GM19240 (cell line): ENCODE data around the gene TAOK2.
A peak's percentile ranks its signal among the peaks of the same experiment; 100 is the strongest.

ENCODE experiments used
- DNase-seq: peaks from one replicate; pipeline ENCODE4 v3.0.0; 2011; ENCODE audit warnings: low spot score; ENCODE audit not compliant: insufficient read length

Gene TAOK2

DNA sequence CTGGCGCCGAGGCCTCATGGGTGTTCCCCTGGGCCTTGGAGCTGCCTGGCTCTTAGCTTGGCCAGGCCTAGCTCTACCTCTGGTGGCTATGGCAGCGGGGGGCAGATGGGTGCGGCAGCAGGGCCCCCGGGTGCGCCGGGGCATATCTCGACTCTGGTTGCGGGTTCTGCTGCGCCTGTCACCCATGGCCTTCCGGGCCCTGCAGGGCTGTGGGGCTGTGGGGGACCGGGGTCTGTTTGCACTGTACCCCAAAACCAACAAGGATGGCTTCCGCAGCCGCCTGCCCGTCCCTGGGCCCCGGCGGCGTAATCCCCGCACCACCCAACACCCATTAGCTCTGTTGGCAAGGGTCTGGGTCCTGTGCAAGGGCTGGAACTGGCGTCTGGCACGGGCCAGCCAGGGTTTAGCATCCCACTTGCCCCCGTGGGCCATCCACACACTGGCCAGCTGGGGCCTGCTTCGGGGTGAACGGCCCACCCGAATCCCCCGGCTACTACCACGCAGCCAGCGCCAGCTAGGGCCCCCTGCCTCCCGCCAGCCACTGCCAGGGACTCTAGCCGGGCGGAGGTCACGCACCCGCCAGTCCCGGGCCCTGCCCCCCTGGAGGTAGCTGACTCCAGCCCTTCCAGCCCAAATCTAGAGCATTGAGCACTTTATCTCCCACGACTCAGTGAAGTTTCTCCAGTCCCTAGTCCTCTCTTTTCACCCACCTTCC lies 13.9 kb downstream of the TAOK2 start:
- no peak for DNase-seq

DNA sequence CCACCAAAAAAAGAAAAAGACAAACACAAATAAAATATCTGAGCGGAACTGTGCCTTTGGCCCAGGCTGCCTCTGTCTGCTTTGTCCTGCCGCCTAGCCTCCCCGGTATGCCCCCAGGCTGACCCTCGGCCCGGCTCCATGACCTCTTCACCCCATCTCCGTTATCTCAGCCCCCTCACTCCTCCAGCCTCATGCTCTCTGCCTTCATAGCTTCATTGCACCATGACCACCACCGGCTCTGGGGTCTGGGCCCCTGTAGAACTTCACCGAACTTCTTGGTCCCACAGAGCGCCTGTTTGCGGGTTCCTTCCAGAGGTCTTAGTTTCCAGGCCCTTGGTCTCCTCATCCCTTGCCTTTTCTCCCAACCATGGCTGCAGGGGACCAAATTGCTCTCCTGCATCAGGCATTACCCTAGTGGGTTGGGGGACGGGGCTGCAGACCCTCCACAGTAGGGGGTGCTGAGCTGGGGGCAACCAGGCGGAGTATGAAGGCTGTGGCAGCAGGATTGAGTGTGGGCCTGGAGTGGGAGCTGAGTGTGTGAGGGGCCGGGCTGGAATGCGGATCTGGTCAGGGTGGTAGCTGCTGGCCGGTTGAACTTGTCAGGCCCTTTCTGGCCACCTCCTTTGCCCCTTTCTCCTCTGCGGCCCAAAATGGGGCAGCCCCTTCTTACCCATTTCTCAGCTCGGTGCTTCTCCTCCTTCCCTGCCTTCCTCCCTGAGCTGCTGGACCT lies 14.8 kb downstream of the TAOK2 start:
- no peak for DNase-seq

DNA sequence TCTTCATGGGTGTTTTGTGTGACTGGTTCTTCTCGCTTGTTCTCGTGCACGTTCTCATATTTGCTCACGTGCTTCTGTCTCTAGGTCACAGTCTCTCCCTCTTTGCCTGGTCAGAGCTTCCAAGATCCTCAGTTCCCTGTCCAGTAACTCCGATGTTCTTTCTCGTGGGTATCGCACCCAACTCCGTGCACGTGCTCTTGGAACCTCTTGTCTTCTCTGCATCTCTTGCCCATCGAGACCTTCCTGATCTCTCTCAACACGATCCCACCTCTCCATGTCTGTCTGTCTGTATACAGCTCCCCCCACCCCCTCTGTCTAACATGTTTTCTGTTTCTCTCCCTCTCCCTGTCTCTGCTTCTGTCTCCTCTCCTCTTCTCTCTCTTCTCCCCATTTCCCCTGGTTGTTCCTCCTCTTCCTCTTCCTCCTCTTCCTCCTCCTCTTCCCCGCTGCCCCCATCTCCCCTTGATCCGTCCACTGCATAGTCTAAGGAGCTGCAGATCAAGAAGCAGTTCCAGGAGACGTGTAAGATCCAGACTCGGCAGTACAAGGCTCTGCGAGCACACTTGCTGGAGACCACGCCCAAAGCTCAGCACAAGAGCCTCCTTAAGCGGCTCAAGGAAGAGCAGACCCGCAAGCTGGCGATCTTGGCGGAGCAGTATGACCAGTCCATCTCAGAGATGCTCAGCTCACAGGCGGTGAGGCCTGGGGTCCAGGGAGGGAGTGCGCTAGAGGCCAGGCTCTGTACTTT lies 15.6 kb downstream of the TAOK2 start:
- no peak for DNase-seq

DNA sequence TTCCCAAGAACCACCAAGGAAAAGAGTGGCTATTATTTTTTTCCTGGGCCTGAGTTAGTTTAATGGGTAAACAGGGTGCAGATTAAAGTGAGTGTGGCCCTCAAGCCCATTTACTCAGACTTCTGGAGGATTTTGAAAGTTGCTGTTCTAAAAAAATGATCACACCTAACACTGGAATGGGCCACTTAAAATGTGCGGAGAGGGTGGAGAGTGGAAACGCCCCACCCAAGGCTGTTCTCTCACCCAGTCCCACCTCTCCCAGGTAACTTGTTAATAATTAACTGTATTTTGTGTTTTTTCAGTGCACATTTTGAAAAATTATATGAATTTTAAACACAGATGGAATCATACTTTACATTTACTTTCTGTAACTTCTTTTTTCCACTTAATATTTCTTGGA lies 16.4 kb downstream of the TAOK2 start:
- DNase-seq: no peak

DNA sequence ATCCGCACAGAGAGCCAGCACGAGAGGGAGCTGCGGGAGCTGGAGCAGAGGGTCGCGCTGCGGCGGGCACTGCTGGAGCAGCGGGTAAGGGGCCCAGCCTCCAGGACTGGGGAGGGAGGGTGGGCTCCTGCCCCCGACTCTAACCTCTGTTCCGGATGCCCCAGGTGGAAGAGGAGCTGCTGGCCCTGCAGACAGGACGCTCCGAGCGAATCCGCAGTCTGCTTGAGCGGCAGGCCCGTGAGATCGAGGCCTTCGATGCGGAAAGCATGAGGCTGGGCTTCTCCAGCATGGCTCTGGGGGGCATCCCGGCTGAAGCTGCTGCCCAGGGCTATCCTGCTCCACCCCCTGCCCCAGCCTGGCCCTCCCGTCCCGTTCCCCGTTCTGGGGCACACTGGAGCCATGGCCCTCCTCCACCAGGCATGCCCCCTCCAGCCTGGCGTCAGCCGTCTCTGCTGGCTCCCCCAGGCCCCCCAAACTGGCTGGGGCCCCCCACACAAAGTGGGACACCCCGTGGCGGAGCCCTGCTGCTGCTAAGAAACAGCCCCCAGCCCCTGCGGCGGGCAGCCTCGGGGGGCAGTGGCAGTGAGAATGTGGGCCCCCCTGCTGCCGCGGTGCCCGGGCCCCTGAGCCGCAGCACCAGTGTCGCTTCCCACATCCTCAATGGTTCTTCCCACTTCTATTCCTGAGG lies 17.4 kb downstream of the TAOK2 start:
- no peak for DNase-seq

DNA sequence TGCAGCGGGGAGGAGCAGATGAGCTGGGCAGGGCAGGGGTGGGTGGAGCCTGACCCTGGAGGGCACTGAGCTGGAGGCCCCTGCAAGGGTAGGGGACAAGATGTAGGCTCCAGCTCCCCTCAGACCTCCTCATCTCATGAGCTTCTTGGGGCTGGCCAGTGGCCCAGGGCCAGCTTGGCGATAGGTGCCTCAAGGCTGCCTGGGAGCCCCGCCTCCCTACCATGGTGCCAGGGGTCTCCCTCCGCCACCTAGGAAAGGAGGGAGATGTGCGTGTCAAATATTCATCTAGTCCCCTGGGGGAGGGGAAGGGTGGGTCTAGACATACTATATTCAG lies 17.9 kb downstream of the TAOK2 start:
- no peak for DNase-seq

DNA sequence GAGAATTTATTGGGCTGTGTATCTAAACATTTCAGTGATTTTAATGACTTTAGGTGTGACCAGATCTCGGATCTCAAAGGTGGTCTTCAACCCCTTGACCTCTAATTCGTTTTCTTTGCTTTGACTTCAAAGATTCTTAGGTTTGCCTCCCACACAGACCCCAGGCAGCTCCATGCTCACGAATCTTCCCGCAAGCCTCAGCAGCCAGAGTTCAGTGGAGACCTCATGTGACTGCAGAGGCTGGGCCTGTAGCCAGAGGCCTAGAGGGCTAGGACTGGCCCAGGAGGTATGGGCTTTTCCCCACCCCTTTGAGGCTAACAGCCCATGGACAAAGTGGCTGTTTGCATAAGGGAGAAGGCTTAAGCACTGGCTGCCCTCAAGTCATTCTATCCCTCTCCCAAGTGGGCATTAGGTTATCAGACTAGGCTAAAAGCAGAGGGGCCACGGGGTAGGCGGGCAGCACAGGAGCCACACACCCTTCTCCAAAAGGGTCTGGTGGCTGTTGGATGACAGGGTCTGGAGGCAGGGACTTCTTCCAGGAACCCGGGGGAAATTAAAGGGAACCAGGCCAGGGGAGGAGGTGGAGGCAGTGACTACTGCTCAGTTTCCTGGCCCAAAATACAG lies 18.8 kb downstream of the TAOK2 start:
- DNase-seq: no peak

DNA sequence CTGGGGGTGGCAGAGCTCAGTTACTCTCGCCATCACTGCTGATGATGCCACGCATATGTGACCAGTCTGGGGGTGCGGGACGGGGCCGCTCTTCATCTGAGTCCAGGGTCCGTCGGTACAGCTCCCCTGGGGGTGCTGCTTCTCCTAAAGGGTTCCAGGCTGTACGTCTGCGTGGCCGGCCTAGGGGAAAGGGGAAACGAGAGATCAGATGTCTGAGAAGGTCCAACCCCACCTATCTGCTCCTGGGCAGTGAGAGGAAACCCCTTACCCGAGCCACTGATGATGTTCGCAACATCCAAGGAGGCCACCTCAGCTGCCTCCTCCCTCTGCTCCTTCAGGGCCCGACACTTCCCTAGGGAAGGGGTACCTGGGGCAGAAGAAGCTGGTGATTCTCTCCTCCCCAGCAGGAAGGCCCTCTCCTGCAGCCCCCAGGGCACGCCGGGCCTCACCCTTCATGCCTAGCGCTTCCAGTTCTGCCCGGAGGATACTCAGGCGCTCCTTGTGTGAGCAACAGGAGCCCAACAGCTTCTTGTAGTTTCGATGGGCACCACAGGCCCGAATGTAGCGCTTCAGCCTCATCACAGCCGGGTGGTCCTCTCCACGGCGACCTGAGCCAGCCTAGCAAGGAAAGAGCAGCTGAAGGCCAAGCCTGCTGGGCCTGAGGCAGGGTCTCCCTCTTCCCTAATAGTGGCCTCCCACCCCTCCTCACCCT lies 19.7 kb downstream of the TAOK2 start:
- no peak for DNase-seq

DNA sequence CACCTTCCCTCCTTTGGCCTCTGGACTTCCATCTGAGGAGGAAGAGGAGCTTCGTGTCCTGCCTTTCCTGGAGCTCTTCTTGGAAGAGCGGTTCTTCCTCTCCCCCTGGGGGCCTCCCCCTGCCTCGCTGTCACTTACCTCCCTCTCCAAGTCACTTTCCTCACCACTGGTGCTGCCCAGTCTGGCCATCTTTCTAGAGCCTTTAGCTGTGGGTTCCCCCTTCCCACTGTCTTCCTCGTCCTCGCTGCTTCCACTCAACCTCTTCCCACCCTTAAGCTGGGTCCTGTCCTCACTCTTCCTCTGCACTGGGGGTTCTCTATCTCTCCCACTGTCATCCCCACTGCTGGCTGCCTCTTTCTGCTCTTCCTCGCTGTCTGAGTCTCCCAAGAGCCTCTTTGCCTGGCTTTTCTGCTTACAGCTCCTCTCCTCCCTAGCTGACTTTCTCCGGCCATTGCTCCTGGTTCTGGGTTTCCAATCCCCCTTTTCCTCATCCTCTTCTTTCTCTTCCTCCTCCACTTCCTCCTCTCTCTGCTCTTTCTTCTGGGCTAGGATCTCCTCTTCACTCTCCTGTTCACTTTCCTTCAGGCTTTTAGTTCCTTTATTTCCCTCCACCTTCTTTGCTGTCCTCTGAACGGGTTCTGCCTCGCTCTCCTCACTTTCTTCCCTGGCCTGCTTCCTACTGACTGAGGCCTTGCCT lies 20.4 kb downstream of the TAOK2 start:
- no peak for DNase-seq

DNA sequence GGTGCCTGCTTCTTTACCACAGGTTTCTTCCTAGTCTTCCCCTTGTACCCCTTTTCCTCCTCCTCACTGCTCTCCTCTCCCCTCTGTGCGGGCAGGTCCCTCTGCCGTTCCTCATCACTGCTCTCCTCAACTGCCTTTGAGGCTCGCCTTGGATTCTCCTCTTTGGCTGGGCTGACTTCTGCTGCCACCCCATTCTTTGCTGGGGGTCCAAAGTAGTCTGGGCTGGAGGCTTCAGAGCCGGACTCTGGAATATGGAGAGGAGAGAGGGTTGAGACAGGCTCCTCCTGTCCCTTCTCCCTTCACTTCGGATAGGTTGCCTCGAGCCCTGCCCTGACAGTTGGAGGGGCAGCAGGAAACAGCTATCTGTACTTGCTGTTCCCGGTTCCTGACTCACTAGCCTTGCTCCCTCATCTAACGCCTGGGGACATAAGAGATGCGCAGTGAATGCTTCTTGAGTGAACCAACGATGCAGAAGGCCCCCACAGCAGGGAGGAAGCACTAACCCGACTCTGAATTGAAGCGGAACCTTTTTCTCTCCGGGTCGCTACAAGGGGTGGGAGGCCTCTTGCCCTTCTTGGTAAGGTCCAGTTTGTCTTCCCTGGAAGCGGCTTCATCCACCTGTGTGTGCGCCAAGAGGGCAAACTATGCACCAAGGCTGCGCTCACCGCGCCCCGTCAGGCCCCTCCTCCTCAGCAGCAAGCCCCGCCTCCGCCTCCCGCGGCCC lies 21.1 kb downstream of the TAOK2 start:
- peak; percentile 88 for DNase-seq

DNA sequence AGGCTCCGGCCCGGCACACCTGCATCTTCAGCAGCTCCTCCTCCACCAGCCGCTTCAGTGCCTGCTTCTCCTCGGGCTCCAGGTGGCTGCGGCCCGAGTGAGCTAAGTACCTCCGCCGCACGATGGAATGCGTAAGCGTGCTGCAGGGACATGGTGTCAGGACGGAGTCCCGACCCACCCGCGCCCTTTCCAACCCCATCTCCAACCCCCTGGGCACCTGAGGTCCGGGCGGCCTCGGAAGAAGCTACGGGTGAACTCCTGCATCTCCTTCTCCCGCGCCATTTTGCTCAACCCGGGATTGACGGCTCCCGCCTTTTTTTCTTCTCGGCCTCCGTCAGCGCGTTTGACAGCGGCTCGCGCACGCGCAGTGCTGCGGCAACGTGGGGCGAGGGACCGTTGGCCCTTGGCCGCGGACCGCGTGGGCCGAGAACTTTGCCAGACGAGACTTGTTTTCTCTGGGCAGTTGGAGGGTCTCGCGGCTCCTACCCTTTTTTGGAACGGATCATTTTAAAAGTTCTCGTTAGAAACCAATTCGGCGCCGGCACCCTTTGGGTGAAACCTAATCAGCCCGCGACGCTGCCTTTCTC lies 21.7 kb downstream of the TAOK2 start, which contains the start of gene HIRIP3:
TSS of gene HIRIP3 (minus strand) at position 294 of the 587 bp plus-strand sequence. CDS start at position 282, 12 bp downstream.
- DNase-seq: peak; percentile 95

DNA sequence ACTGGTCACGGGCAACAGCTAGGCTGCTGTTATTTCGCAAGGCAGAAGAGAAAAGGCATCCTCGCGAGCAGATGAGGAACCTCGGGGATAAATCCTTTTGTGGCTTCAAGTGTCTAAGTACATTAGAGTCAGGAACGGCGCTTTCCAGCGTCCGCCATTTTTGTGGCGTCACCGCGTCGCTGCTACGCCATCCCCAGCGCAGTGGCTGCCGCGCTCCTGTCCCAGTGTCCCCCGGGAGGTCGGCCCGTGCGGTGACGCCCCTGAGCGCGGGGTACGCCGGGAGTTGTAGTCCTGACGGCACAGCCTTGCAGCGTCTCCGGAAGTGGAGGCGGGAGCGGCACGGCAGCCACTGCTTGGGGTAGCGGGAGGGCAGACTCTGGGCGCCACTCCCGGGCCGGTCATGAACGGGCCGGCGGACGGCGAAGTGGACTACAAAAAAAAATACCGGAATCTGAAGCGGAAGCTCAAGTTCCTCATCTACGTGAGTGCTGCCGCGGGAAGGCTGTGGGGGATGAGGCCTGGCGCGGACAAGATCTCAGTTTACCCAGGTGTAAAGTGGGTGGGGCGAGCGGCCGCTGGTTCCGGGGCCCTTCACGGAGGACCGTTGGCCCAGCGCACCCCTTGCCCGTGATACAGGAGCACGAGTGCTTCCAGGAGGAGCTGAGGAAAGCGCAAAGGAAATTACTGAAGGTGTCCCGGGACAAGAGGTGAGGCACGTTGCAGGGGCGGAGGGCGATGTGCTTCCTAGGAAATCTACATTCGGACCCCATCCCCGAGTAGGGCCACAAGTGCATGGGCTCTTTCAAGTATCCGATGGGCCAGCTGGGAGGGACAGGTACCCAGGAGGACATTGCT lies 22.5 kb downstream of the TAOK2 start, which contains the start of gene INO80E:
TSS of gene INO80E (plus strand) at position 331 of the 855 bp plus-strand sequence. CDS start at position 401, 70 bp downstream.
- DNase-seq: peak; percentile 100

DNA sequence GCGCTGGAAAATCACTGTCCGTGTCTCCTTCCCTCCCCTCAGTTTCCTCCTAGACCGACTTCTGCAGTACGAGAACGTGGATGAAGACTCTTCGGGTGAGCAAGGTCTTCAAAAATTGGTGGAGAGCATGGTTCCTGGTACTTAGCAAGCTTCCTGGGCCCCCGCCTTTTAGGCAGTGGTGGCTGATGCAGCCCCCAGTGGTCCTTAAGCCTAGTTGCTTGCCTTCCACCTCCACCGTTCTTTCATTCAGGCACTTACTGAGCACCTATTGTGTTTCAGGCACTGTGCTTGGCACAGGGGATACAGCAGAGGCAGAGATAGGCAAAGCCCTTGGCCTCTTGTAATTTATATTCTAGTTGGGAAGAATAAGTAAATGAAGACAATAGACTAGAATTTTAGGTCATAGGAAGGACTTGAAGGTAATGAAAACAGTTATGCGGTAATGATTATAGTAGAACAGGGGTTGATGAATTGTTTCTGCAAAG lies 23.1 kb downstream of the TAOK2 start:
- no peak for DNase-seq

DNA sequence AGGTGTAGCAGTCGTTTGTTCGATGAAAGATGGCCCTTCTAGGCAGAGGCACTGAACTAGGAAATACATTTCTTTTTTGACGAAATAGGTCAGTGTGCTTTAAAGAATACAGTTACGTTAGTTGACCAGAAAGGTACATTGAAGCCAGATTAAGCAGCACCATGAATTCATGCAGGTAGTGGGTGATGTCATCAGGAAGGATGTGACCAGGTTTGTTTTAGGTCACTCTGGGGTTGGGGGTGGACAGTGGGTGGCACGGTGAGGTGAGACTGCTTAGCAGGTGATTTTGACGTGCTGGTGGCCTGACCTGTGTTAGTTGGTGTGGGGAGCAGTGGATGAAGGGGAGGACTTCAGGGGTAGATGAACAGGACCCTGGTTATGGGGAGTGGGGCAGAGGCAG lies 25.9 kb downstream of the TAOK2 start:
- DNase-seq: no peak

DNA sequence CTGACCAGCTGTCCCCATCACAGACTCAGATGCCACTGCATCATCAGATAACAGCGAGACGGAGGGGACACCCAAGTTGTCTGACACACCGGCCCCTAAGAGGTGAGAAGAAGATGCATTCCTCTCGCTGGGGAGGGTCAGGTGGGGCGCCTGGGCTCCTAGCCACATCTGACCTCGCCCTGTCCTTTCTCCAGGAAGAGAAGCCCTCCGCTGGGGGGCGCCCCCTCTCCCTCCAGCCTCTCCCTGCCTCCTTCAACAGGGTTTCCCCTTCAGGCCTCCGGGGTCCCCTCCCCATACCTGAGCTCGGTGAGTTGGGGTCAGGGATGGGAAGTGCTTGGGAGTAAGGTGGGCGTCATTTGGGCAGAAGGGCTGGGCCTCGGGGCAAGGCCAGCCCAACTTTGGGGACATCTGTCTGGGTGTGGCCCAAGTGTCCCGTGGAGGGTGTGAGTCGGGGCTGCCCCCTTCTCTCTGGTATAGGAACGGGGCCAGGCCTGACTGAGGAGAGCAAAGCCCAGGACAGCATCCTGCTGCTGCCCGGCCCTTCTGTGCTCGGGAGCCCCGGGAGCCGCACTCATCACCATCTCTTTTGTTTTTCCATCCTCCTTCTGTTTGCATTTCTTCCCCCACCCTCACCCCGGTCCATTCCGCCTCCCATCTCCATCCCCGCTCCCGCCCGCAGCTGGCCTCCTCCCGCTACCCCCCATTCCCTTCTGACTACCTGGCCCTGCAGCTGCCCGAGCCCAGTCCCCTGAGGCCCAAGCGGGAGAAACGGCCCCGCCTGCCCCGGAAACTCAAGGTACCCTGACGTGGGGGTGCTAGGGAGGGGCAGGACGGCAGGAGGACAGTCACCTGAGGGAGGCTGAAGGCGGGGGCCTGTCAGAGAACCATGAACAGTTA lies 27.3 kb downstream of the TAOK2 start:
- no peak for DNase-seq

DNA sequence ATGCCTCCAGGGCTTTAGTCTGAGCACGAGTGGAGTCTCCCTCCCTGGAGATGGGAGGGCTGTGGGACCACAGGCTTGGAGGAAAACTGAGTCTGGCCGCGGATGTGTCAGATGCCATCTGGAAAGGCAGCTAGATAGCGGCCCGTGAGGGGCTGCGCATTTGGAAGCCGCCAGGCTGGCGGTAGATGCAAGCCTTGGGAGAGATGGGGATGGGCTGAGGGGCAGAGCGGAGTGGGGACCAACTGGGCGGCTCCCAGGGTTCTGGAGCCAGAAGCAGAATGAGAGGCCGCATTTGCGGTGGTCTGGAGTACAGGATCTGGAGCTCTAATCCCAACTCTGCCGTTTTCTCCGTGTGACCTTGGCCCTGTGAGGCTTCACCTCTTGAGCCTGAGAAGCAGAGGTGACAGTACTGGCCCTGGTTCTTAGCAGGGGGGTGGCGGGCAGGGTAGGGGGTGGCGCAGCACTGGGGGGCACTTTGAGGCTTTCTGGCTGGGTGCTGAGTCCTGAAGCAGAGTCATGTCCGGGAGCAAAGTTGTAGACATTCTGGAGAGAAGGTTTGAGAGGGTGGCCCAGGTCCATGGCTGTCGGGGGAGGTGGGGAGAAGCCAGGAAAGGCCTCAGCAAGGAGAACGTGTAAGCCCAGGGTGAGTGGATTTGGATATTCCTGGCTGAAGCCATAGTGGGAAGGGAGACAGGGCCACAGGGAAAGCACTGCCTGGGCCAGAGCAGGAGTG lies 29.1 kb downstream of the TAOK2 start:
- no peak for DNase-seq
